Stimulated activated CD8-positive, alpha-beta memory T cell treated with anti-CD3 and anti-CD28 coated beads, Interleukin-4, amount 100 ng/mL, for 1 hour (primary cell): ENCODE data around the gene ISLR2.

Source experiments
- DNase-seq, 2 donors: peaks; one replicate each; pipeline ENCODE4 v3.0.0-alpha.2; 2020; ENCODE audit warnings: low read depth in 2 of 2, low spot score in 1 of 2

The ISLR2 gene

GRCh38 chr15:74175271-74176191, 45.1 kb downstream of the ISLR2 start:
- DNase-seq: no peak

- no peak for DNase-seq
Measured at GRCh38 chr15:74176262-74177214, 46.2 kb downstream of the ISLR2 start.

GRCh38 chr15:74178326-74179100, 48.1 kb downstream of the ISLR2 start:
- no peak for DNase-seq

- DNase-seq: no peak
Measured at GRCh38 chr15:74179101-74179841, 48.9 kb downstream of the ISLR2 start.

GRCh38 chr15:74179983-74180880, 49.8 kb downstream of the ISLR2 start:
- DNase-seq: no peak

GRCh38 chr15:74180881-74181602, 50.7 kb downstream of the ISLR2 start:
- DNase-seq: no peak

GRCh38 chr15:74182131-74182530, 51.7 kb downstream of the ISLR2 start:
- no peak for DNase-seq

GRCh38 chr15:74184582-74185091, 54.3 kb downstream of the ISLR2 start:
- no peak for DNase-seq

GRCh38 chr15:74185710-74186348, 55.4 kb downstream of the ISLR2 start:
- no peak for DNase-seq
